ENCODE results near the gene ZBP1.

ZBP1 gene

DNA sequence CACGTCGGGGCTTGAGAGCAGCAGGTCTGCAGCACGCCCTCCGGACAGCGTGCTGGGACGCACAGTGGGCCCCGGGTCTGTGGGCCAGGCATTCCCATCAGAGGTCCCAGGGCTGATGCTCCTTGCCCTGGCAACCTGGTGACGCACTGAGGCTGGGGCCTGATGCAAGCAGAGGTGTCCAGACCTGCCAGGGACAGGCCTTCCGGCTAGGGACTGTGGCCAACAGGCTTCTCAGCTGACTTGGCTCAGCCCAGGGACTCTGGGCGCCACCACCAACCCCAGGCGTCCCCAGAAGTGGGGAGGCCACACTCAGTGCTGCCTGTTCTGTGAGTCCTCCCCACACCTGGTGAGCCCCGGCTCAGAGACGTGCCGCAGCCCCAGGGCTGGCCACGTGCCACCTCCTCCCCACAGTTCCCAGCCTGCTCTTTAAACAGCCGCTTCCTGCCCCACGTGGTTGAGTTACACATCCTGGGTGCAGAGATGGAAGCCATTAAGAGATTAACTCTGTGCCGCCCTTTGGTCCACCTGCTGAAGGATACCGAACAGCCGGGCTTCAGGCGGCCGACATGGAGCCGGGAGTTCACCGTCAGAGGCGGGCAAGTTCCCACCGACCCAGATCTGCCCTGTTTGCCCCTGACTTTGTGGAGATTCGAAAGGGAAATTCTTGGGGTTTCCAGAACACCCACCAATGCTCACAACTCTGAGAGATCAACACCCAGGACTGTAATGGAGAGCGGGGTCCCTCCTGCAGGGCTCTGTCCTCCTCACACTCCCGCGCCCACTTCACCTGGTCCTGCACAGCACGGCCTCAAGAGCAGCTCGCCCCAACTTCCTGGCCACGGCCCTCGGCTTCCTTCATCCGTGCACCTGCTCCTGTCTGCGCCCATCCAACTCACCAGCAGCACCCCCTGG, 37.6 kb upstream of the ZBP1 start:
- peak; percentile 87 for DNase-seq

DNA sequence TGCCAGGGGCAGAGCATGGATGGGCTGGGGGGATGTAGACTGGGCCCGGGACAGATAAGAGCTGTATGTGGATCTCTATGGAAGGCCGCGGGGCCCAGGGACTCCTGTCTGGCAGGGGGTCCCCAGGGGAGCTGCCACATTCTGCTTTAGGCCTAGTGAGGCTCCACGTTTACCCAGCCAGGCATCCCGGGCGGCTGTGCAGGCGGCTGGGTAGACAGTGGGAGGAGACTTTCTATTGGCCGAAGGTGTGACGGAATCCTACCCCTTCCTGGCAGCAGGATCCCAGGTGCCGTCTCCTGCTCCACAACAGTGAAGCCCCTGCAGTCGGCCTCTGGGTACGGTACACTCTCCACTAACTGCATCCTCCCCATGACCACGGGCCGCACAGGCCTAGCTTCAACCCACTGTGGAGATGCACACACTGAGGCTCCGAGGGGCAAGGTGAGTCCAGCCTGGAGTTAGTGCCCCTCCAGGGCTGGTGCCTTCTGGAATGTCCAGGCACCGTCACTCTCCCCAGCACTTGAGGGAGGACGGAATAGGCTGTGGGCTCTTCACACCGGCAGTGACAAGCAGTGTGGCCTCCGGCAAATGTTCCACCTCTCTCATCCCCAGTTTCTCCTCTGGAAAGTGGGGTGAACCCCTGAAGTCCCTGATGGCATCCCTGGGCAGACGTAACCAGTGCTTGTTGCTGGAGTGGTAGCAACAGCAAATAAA, 36.8 kb upstream of the ZBP1 start:
- DNase-seq = no peak

DNA sequence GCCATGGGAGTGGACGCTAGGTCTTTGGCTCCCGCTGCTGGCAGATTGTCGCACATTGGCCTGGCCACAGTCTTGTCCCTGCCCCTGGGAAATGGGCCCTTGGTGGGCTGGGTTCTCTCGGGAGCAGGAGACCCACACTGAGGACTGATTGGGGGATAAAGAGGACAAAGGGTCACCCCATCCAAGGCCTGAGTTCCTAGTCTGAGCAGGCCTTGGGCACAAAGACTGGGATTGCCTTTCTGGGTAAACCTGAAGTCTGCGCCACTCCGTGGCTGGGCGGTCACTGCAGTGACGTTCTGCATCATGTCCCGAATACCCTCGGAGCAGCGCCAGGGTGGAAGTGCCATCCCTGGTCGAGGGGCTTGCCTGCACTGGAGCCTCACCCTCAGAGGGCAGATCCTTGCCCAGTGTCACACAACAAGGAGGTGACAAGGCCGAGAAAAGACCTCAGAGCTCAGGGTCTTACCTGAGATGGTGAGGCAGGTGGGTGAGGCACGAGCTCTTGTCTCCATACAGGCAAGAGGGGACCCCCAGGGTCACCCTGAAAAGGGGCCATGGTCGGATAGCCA, 36.1 kb upstream of the ZBP1 start:
- DNase-seq = no peak

DNA sequence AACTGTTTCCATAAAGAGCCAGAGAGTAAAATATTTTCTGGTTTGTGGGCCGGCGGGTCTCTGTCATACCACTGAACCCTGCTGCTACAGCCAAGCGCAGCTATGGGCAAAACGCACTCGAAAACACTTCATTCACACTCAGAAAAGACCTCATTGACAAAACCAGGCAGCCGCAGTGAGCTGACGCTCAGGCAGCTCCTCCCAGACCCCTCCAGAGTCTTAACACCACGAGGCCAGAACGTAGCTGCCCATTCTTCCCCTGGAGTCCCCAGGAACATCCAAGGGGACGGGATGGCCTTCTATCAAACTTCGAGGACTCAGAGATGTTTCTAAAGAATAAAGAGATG, 35.6 kb upstream of the ZBP1 start:
- no peak for DNase-seq

DNA sequence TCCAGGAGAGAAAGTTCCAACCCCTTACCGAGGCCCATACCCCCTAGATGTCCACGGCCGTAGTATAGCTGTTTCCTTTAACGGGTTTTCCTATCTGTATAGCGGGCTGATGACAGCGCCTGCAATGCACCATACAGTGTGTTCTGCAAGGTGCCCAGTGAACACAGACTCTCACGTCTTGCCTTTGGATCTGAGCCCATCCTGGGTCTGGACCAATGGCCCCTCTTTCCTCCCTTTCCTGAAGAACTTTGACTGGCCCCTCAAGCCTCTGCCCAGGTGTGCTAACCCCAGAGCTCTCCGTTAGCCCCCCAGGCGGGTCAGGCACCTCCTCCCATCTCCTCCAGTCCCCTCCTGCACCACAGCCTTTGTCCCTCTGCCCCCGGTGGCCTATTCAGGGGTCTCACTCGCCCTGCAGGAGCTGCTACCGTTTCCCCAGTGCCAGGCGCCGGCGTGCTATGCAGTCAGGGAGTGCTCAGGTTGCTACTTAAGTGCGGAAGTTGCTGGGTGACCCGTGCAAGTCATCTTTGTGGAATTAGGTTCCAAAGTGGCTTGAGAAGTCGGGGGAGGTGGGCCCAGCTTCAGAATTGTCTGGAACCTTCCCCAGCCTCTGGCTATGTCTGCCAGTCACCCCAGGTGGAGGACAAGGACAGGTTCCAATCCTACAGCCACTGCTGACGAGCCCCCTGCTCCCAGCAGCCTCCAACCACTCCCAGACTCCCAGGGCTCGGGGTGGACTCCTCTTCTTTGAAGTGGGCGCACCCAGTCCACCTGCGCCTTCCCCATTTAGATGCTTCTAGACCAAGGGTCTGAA, 35.0 kb upstream of the ZBP1 start:
- DNase-seq = no peak

DNA sequence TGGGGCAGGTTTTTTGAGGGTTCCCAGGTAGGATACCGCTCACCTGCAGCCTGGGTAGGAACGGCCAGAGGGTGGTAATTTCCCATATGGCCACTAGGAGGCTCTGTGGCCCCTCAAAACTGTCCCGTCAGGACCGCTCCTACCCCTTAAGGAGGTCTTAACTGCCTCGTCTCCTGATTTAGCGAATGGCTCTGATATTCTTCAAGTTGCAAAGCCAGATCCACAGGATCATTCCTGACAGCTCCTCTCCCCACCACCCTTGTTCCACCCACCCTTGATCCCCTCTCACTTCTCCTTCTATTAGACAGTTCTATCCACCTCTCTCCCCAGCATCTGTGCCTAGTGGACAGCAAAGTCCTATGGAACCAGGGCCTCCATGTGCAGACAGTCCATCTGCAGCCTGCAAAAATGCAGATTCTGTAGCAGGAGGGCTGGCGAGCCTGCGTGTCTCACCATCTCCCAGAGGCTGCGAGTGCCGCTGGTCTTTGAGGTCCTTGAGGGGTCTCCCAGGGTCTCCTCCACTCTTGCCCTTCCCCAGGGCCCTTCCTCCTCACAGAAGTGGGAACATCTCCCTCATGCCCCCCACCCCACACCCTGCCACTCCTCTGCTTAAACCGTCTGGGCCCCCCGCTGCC, 34.3 kb upstream of the ZBP1 start:
- no peak for DNase-seq

DNA sequence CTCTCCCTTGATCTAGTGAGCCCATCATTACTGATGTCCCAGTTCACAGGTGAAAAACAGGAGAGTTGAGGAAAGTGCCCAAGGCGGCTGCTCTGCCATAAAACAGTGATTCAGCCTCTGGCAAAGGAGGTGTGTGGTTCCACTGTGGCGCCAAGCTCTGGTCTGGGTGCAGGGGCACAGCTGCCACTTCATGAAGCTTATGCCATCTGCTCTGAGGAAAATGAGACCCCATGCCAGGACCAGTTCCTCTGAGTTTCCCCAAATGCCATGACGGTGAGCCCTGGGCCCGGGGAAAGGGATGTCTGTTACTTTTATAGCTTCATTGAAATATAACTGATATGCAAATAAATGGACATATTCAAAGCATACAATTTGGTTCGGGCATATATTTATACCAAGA, 33.7 kb upstream of the ZBP1 start:
- no peak for DNase-seq

DNA sequence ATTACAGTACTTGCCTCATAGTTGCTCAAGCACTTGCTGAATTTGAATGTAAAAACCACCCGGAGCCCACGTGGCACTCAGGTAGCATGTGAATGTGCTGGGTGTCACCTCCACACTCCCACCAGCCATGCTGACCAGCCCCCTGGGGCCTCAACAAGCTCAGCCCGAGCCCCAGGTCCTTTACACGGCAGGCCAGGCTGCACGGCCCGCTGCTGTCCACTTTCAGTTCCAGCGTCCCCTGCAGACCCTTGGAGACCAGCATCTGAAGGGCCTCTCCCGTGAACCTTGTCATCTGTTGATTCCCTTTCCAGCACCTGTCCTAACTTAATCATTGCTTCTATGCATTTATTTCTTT, 33.3 kb upstream of the ZBP1 start:
- no peak for DNase-seq

DNA sequence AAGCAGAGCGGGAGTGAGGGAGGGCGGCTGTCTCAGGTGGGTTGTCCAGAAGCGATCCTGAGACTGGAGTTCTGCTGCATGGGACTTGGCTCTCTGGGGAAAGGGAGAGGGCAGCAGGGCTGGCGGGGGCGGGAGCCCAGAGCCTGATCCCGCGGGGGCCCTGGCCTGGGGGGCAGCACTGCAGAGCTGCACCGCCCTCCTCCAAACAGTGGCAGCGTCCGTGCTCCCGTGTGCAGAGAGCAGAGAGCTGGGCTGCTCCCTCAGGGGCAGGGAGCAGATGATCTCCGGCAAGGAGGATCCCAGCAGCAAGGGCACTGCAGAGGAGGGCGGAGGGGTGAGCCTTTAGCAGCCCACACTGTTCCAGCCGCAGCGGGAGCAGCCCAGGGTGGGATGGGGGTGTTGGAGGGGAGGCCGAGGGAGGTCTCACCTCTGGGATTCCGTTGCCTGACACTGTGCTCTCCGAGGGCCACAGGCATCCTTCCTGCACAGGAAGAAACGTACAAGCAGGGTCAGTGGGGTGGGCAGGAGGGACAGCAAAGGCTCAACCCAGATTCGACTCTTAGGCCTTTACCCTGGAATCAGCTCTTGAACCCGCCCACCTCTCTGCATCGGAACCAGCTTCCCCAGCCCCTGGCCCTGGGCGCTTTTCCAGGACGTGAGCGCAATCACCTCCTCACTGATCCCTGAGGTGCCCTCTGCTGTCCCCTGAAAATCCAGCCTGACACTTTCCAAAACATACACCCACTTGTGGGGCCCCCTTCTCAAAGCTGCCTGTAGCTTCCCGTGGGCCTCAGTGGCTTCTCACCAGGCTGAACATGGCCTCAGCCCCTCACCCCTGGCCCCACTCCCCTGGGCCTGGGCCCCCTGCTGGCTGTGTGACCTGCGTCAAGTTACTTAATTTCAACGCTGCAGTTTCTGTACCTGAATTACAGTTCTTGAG, 32.6 kb upstream of the ZBP1 start:
- DNase-seq = no peak

DNA sequence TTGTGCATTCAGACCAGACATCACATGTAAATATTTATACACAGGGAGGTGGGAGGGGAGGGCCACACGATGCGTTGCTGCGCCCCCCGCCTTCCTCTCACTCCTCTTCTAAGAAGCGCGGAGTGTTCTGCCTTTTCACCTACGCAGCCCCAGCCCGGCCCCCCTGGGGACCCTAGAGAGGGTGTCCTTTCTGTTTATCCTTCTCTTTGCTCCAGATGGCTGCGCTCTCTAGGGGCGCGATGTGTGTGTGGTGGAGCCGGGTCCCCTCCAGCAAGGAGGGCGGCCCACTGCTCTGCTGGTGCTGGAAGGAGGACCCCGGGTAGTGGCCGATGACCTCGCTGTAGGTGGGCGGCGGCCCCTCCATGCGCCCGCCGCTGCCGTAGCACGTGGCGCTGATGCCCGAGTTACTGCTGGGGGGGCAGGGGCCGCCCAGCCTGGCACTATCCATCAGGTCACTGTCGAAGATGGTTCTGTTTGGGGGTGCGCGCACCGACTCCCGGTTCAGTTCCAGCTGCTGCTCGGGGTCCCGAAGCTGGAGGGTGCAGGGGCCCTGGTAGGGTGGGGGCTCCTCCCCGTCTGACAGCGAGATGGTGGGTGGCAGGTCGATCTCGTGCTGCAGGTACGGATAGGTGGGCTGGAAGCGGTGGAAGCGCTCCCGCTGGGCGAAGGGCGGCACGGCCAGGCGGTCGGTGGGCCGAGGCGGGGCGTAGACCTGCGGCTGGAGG, 31.8 kb upstream of the ZBP1 start:
- DNase-seq = no peak

DNA sequence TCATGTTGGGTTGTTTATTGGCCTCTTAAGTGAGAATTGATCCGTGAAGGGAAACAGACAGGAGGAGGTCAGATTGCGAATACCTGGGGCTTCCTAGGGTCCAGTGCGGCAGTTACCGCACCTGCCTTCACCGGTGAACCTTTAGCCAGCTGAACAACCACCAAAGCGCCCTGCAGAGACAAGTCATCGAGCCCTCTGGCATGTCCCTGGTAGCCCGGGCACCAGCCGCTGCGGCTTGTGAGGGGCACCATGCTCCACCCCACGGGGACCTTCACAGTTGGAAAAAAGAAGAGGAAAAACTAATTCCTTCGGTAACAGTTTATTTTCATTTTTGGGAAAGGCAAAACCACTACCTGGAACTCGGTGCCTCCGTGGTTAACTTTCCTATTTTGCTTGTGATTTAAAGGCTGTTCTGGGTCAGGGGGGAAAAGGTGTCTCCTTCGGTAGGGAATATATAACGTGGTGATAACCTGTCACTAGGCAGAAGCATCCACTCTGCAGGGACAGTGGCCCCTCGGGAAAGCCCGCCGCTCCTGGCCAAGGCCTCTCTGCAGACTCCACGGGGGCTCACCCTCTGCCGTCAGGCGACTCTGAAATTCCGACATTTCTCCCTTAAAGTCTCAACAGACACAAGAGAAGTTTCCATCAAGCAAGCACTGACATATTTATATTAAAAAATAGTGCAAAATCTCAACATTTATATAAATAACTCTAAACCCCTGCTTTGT, 30.7 kb upstream of the ZBP1 start:
- no peak for DNase-seq

DNA sequence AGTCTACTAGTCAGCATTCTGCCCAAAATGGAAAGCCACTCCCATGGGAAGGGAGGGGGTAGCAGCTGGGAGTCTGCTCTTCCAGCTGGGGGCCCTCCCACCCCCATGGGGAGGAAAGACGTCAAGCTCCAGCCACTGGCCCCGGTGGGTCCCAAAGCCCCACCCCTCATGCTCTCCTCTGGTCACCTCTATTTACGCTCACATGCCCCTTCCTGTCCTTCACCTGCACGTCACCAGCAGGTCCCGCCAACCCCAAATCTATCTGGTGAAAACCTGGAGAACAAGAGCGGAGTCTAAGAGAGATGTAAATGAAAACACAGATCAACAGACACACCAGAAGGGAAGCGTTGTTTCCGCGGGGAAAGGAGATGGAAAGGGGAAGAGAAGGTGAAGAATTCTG, 30.0 kb upstream of the ZBP1 start:
- DNase-seq = no peak

DNA sequence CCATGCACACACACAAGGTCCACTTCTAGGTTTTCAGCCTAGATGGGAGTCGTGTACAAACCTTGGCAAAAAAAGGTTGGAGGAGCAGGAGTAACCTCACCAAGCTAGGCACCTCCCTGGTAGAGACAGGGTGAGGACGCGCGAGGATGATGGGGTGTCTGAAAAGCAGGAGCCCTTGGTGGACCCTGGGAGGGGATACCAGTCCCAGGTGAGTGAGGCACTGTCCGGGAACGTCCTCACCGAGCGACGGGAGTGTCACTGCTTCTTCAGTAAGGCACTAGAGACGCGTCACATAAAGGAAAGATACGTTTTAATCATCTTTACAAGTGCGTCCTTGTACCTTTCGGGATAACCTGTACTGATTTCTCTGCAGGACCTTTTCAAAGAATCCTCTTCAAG, 29.4 kb upstream of the ZBP1 start:
- DNase-seq = no peak

DNA sequence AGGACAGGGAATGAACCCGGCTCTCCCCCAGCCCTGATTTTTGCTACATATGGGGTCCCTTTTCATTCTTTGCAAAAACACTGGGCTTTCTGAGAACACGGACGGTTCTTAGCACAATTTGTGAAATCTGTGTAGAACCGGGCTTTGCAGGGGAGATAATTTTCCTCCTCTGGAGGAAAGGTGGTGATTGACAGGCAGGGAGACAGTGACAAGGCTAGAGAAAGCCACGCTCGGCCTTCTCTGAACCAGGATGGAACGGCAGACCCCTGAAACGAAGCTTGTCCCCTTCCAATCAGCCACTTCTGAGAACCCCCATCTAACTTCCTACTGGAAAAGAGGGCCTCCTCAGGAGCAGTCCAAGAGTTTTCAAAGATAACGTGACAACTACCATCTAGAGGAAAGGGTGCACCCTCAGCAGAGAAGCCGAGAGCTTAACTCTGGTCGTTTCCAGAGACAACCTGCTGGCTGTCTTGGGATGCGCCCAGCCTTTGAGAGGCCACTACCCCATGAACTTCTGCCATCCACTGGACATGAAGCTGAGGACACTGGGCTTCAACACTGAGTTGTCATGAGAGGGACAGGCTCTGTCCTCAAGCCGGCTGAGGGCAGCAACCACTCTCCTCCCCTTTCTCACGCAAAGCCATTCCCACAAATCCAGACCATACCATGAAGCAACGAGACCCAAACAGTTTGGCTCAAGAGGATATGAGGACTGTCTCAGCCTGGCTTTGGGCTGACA, 28.8 kb upstream of the ZBP1 start:
- no peak for DNase-seq

DNA sequence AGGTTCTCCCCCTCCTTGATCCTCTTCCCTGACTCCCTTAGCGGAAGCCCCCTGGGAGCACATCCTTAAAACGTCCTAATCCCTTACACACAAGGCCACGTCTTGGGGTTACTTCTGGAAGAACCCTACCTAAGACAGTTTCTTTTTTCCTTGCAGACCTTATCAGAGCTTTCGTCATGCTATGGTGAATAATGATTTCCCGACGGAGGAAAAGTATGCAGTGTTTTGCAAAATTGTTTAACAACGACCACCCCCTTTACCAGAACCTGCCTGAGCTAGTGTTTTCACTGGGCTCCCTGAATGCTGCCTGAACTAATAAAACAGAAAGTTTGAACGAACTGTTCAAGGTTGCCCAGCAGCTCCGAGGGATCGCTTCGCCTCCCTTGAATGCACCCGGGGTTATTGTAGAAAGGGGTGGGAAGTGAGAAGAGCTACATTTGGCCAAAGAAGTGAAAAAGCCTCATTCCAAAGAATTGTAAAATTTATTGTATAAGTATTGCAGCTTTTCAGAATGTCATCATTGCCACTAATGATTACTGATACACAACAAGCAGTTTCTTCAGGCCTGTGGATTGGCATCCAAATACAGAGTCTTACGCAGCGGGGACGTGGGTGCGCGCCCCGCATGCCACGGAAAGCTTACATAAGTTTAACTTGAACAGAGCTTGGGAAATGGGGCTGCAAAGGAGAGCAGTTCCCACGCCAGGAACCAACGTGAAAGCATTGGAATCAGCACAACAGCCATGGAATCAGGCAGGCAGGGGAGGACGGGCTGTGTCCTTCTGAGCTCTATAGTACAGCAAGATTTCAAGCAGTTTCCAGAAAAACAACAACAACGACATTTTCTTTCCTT, 27.9 kb upstream of the ZBP1 start:
- no peak for DNase-seq

DNA sequence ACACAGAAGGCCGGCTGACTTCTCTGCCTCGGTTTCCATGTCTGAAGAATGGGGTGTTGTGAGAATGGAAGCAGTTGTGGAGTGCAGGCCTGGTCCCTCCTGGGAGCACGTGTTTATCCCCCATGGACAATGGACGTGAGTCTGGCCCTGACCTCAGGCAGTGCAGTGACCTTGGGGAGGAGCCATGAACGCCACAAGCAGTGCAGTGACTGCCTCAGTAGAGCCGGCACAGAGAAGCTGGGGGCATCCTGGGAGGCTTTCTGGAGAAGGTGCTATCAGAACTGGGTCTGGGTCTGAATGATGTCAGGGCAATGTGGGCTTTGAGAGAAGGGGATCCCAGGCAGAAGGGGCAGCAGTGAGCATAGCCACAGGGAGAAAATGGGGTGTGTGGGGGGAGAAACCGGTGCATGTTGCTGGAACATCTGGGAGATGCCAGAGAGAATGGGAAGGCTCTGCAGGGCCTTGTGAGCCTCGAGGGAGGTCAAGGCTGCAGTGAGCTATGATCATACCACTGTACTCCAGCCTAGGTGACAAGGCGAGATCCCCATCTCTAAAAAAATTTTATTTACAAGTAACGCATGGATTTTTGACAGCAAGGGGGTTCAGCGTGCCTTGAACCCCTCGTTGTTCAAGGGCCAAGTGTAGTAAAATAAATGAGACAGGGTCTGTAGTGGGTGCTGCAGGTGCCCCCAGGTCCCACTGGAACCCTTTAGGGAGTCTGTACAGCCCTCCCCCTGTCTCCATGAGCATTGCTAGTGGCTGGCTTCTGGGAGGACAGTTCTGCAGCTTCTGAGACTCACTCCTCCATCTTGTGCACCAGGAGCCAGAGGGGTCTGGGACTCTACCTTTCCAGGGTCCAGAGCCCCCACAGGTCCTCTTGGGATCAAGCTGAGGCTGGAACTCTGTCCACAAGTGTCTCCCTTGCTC, 27.0 kb upstream of the ZBP1 start:
- no peak for DNase-seq

DNA sequence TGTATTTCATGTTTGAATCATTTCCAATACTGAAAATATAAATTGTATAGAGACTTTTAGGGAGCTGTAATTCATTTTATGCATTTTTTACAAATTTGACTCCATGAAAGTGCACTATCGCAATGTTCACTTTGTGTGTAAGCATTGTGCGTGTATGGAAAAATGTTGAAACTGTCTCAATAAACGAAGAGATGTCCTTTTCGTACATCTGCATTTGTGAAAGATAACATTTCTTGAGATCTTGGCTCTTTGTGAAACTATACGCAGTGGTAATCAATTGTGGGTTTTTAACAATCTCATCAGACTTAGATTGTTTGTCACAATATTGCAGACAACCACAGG, 18.6 kb upstream of the ZBP1 start:
- no peak for DNase-seq

Data from NCI-H2029 (cell line).